ENCODE results near the gene CARHSP1.

GRCh38 chr16:8872071-8872470 lies 3.3 kb upstream of the CARHSP1 start:
- TF ChIP-seq CTCF (IDR thresholded peaks at IDR 0.05; ENCODE audit: poor library complexity) (no peak), EZH2 (IDR thresholded peaks at IDR 0.05; ENCODE audit: borderline replicate concordance) (no peak), EZH2phosphoT487 (IDR thresholded peaks at IDR 0.05; ENCODE audit: low read depth, severe bottlenecking, unreplicated experiment) (no peak)
